H9 (cell line): ENCODE measurements around the gene AMBRA1. TPM values are rescaled to one million over a fixed set of nuclear protein-coding genes. Genes with fewer than 3 reads are reported as not detected.

Experiments used
- DNase-seq: peaks from one replicate; pipeline ENCODE4 v3.0.0-alpha.2; 2017
- H2AFZ ChIP-seq: one replicate; pipeline ENCODE4 v1.6.1; 2013; ENCODE audit warnings: mild to moderate bottlenecking, low read length, control low read depth, moderate library complexity
- H2AK5ac ChIP-seq: 2 replicates; pipeline ENCODE4 v1.6.1; 2013; ENCODE audit warnings: low read length, control low read depth, mixed read lengths; ENCODE audit not compliant: insufficient read length
- H2BK120ac ChIP-seq: one replicate; pipeline ENCODE4 v1.6.1; 2013; ENCODE audit warnings: low read depth, mild to moderate bottlenecking, low read length, control low read depth, inconsistent platforms; ENCODE audit not compliant: poor library complexity, severe bottlenecking
- H2BK12ac ChIP-seq: 2 replicates; pipeline ENCODE4 v1.6.1; 2013; ENCODE audit warnings: low read length, control low read depth, mixed read lengths, low read depth; ENCODE audit not compliant: insufficient read length
- H2BK15ac ChIP-seq: 2 replicates; pipeline ENCODE4 v1.6.1; 2013; ENCODE audit warnings: low read depth, low read length, control low read depth
- H2BK20ac ChIP-seq: one replicate; pipeline ENCODE4 v1.6.1; 2013; ENCODE audit warnings: low read depth, mild to moderate bottlenecking, low read length, control low read depth, inconsistent platforms; ENCODE audit not compliant: poor library complexity, severe bottlenecking
- H2BK5ac ChIP-seq: 2 replicates; pipeline ENCODE4 v1.6.1; 2013; ENCODE audit warnings: low read length, control low read depth, mixed read lengths; ENCODE audit not compliant: insufficient read length
- H3K14ac ChIP-seq: 2 replicates; pipeline ENCODE4 v1.6.1; 2013; ENCODE audit warnings: low read length, control low read depth; ENCODE audit not compliant: insufficient read depth
- H3K18ac ChIP-seq: 2 replicates; pipeline ENCODE4 v1.6.1; 2013; ENCODE audit warnings: low read depth, mild to moderate bottlenecking, mixed read lengths, low read length, control low read depth; ENCODE audit not compliant: insufficient read length
- H3K23ac ChIP-seq: 2 replicates; pipeline ENCODE4 v1.6.1; 2013; ENCODE audit warnings: low read length, control low read depth, mixed read lengths, low read depth; ENCODE audit not compliant: insufficient read length
- H3K23me2 ChIP-seq: 2 replicates; pipeline ENCODE4 v1.6.1; 2013; ENCODE audit warnings: low read depth, mild to moderate bottlenecking, mixed read lengths, low read length, control low read depth; ENCODE audit not compliant: insufficient read length, poor library complexity, severe bottlenecking
- H3K27ac ChIP-seq: 2 replicates; pipeline ENCODE4 v1.5.1; 2013; ENCODE audit warnings: low read length, control low read depth, mixed read lengths, low read depth; ENCODE audit not compliant: insufficient read length
- H3K27me3 ChIP-seq: 2 replicates; pipeline ENCODE4 v1.6.1; 2013; ENCODE audit warnings: low read length, control low read depth, inconsistent platforms; ENCODE audit not compliant: insufficient read depth
- H3K4ac ChIP-seq: 2 replicates; pipeline ENCODE4 v1.6.1; 2013; ENCODE audit warnings: low read depth, mild to moderate bottlenecking, control low read depth, inconsistent platforms, low read length, moderate library complexity
- H3K4me1 ChIP-seq: 2 replicates; pipeline ENCODE4 v1.6.1; 2013; ENCODE audit warnings: low read length, control low read depth, inconsistent platforms; ENCODE audit not compliant: insufficient read depth
- H3K4me2 ChIP-seq: 2 replicates; pipeline ENCODE4 v1.6.1; 2013; ENCODE audit warnings: low read length, control low read depth, mixed read lengths; ENCODE audit not compliant: insufficient read length, insufficient read depth
- H3K56ac ChIP-seq: 2 replicates; pipeline ENCODE4 v1.6.1; 2013; ENCODE audit warnings: low read depth, mild to moderate bottlenecking, mixed read lengths, low read length, control low read depth; ENCODE audit not compliant: insufficient read length
- H3K79me1 ChIP-seq: 2 replicates; pipeline ENCODE4 v1.6.1; 2013; ENCODE audit warnings: low read depth, mild to moderate bottlenecking, moderate library complexity, low read length, control low read depth, inconsistent platforms; ENCODE audit not compliant: insufficient read depth, poor library complexity, severe bottlenecking
- H3K79me2 ChIP-seq: 2 replicates; pipeline ENCODE4 v1.6.1; 2013; ENCODE audit warnings: low read length, control low read depth, inconsistent platforms; ENCODE audit not compliant: insufficient read depth
- H3K9ac ChIP-seq: 2 replicates; pipeline ENCODE4 v1.6.1; 2013; ENCODE audit warnings: low read length, control low read depth, mixed read lengths; ENCODE audit not compliant: insufficient read length; ENCODE audit errors: extremely low read depth
- H3K9me3 ChIP-seq: one replicate; pipeline ENCODE4 v1.6.1; 2013; ENCODE audit warnings: low read depth, low read length, inconsistent platforms; ENCODE audit not compliant: control insufficient read depth
- H3T11ph ChIP-seq: one replicate; pipeline ENCODE4 v1.6.1; 2013; ENCODE audit warnings: mild to moderate bottlenecking, low read length, control low read depth, inconsistent platforms
- H4K20me1 ChIP-seq: one replicate; pipeline ENCODE4 v1.6.1; 2013; ENCODE audit not compliant: control insufficient read depth, insufficient read length, insufficient read depth
- H4K5ac ChIP-seq: 2 replicates; pipeline ENCODE4 v1.6.1; 2013; ENCODE audit warnings: low read depth, mild to moderate bottlenecking, mixed read lengths, low read length, control low read depth; ENCODE audit not compliant: insufficient read length
- H4K8ac ChIP-seq: replicated peaks from 2 replicates; pipeline ENCODE4 v1.6.1; 2013; ENCODE audit warnings: low read length, control low read depth, mixed read lengths, low read depth; ENCODE audit not compliant: insufficient read length
- H4K91ac ChIP-seq: 2 replicates; pipeline ENCODE4 v1.6.1; 2013; ENCODE audit warnings: low read depth, mild to moderate bottlenecking, moderate library complexity, mixed read lengths, low read length, control low read depth; ENCODE audit not compliant: insufficient read length
- H3K27ac Mint-ChIP-seq, 3 experiments: 2 replicates in 2 of 3; 3 replicates in 1 of 3; pipeline ENCODE4 v1.8.0; 2020 to 2021; ENCODE audit warnings: mixed read lengths in 3 of 3, mild to moderate bottlenecking in 1 of 3, moderate library complexity in 1 of 3
- H3K27me3 Mint-ChIP-seq: 2 replicates; pipeline ENCODE4 v1.8.0; 2021; ENCODE audit warnings: low read depth, mild to moderate bottlenecking, moderate library complexity, mixed read lengths
- H3K36me3 Mint-ChIP-seq, 3 experiments: 2 replicates in 2 of 3; 3 replicates in 1 of 3; pipeline ENCODE4 v1.8.0; 2020 to 2021; ENCODE audit warnings: low read depth in 3 of 3, mixed read lengths in 3 of 3; ENCODE audit not compliant: insufficient read depth in 1 of 3
- H3K4me1 Mint-ChIP-seq, 2 experiments: 2 replicates each; pipeline ENCODE4 v1.8.0; 2020; ENCODE audit warnings: mixed read lengths in 2 of 2
- H3K4me3 Mint-ChIP-seq, 2 experiments: 2 replicates in 1 of 2; 3 replicates in 1 of 2; pipeline ENCODE4 v1.8.0; 2020 to 2021; ENCODE audit warnings: mild to moderate bottlenecking in 2 of 2, mixed read lengths in 2 of 2, moderate library complexity in 1 of 2
- H3K9me3 Mint-ChIP-seq, 2 experiments: 2 replicates in 1 of 2; 3 replicates in 1 of 2; pipeline ENCODE4 v1.8.0; 2020; ENCODE audit warnings: mild to moderate bottlenecking in 2 of 2, mixed read lengths in 2 of 2, moderate library complexity in 1 of 2
- WGBS: extraction: QIAGEN DNeasy Blood & Tissue Kit; methylation state at CpG from one replicate; pipeline ENCODE4 v1.1.7; 2013; ENCODE audit warnings: missing lambda C conversion rate, low lambda C conversion rate, mixed read lengths; ENCODE audit not compliant: insufficient read length; ENCODE audit errors: extremely low coverage; 5-methylcytosine and 5-hydroxymethylcytosine counted together
- total RNA-seq: library from RNA; stranded (reverse); gene quantifications from 2 replicates; pipeline ENCODE4 v1.2.1, GENCODE V29; 2021
- TF ChIP-seq, protein P1 (sequence below): fragments of 200-600 bp; sonication (generic); conservative IDR thresholded peaks from 3 replicates; pipeline ENCODE4 v1.8.0; 2021; ENCODE audit warnings: antibody characterized with exemption, mild to moderate bottlenecking

Gene AMBRA1
- total RNA-seq, 1 experiment from 2014 or later = 37.5 TPM

DNA sequence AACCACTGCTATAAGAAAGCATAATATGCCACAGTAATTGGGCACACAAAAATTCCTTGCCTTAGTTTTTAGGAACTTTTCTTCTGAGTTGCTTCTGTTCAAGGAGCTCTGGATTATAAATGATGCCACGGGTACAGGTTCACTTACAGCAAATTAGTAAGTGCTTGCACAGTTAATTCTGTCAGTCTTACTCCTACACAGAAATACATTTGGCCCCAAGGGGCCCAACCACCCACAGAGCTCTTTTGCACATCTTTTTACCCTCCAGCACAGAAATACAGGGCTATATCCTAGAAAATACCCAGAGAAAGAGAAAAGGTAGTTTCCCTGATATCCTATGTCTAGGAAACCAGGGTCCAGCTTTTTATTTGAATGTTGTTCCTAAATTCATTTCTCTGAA lies 115.6 kb downstream of the AMBRA1 start:
- Histone ChIP-seq H2BK120ac (no peak overlapping the region), H3K56ac (no peak overlapping the region), H2BK12ac (no peak overlapping the region), H3K23me2 (no peaks in the 10 kb centered on the region), H3K27ac (no peak overlapping the region), H3K18ac (no peak overlapping the region), H3K23ac (no peak overlapping the region), H3K79me2 (no peaks in the 10 kb centered on the region), H2BK20ac (no peak overlapping the region), H3K27me3 (no peaks in the 10 kb centered on the region), H3K4ac (no peak overlapping the region), H3K4me1 (0 out of 2 replicates have a peak, but pooled peaks cover under 1% of the 10 kb centered on the region), H4K20me1 (no peaks in the 10 kb centered on the region), H2AK5ac (no peak overlapping the region), H3K14ac (no peak overlapping the region), H3K9ac (no peak overlapping the region), H3T11ph (no peak overlapping the region), H4K91ac (no peak overlapping the region), H2BK15ac (no peak overlapping the region), H2AFZ (no peak overlapping the region), H4K5ac (no peak overlapping the region), H3K4me2 (no peak overlapping the region), H4K8ac (no peak overlapping the region), H3K79me1 (no peaks in the 10 kb centered on the region), H3K9me3 (no peaks in the 10 kb centered on the region), H2BK5ac (no peak overlapping the region)
- Mint-ChIP-seq H3K4me3 (no peak overlapping the region), H3K4me1 (peaks cover 0 to 2% of the 10 kb centered on the region in 2 experiments; a peak in 3 of 4 replicates), H3K9me3 (no peaks in the 10 kb centered on the region), H3K27me3 (no peaks in the 10 kb centered on the region), H3K36me3 (no peaks in the 10 kb centered on the region), H3K27ac (no peak overlapping the region)
- no peak for DNase-seq
- TF ChIP-seq, protein P1, sequence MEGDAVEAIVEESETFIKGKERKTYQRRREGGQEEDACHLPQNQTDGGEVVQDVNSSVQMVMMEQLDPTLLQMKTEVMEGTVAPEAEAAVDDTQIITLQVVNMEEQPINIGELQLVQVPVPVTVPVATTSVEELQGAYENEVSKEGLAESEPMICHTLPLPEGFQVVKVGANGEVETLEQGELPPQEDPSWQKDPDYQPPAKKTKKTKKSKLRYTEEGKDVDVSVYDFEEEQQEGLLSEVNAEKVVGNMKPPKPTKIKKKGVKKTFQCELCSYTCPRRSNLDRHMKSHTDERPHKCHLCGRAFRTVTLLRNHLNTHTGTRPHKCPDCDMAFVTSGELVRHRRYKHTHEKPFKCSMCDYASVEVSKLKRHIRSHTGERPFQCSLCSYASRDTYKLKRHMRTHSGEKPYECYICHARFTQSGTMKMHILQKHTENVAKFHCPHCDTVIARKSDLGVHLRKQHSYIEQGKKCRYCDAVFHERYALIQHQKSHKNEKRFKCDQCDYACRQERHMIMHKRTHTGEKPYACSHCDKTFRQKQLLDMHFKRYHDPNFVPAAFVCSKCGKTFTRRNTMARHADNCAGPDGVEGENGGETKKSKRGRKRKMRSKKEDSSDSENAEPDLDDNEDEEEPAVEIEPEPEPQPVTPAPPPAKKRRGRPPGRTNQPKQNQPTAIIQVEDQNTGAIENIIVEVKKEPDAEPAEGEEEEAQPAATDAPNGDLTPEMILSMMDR = no peak
- WGBS = no CpG with 5 or more reads among the region's 1 CpG
